ENCODE results near the gene ALKBH8.

DNA sequence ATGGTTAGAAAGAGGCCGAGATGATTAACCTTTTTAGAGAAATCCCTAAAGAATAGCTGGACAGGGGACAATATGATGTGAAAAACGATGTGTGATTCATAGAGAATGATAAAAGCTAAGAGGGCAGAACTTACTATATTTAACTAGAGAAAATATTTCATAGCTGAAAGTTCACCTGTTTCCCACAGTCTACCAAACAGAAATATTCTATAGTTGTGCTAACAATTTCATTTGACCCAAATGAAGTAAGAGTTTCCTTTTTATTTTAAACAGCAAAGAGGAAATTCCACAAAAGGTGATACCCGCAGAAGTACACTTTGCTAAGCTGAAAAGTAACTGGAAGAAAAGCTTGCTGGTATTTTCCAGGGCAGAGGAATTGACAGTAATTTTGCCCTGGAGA, 26.7 kb downstream of the ALKBH8 start:
- TF ChIP-seq, protein P1, sequence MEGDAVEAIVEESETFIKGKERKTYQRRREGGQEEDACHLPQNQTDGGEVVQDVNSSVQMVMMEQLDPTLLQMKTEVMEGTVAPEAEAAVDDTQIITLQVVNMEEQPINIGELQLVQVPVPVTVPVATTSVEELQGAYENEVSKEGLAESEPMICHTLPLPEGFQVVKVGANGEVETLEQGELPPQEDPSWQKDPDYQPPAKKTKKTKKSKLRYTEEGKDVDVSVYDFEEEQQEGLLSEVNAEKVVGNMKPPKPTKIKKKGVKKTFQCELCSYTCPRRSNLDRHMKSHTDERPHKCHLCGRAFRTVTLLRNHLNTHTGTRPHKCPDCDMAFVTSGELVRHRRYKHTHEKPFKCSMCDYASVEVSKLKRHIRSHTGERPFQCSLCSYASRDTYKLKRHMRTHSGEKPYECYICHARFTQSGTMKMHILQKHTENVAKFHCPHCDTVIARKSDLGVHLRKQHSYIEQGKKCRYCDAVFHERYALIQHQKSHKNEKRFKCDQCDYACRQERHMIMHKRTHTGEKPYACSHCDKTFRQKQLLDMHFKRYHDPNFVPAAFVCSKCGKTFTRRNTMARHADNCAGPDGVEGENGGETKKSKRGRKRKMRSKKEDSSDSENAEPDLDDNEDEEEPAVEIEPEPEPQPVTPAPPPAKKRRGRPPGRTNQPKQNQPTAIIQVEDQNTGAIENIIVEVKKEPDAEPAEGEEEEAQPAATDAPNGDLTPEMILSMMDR (IDR thresholded peaks at IDR 0.05), result no peak
- TF ChIP-seq POLR2A (IDR thresholded peaks at IDR 0.05), result no peak

All from heart left ventricle (tissue), 13 donors.